ENCODE results near the gene C1orf116.

Gene C1orf116

DNA sequence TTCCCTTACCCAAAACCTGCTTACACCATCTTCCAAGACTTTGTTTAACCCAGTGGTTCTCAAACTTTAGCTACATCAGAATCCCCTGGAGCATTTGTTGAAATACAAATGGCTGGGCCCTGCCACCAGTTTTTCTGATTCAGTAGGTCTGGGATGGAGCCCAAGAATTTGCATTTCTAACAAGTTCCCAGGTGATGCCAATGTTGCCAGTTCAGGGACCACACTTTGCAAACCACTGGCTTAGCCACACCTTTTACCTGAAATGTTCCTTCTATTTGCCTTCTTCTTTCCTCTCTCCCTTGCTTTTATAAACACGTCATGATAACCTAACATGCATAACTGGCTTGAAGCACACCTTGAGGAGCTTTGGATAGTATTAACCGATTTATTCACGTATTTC lies 46.2 kb downstream of the C1orf116 start:
- DNase-seq, result no peak

GRCh38 chr1:206985162-206985749 lies 47.3 kb downstream of the C1orf116 start:
- DNase-seq, result no peak

GRCh38 chr1:206982216-206982615 lies 50.3 kb downstream of the C1orf116 start:
- DNase-seq, result peak; percentile 61 to 63

GRCh38 chr1:206979379-206980043 lies 53.0 kb downstream of the C1orf116 start:
- DNase-seq, result no peak

- DNase-seq, result no peak
These were observed 54.3 kb downstream of the C1orf116 start for GRCh38 chr1:206978259-206978658.

DNA sequence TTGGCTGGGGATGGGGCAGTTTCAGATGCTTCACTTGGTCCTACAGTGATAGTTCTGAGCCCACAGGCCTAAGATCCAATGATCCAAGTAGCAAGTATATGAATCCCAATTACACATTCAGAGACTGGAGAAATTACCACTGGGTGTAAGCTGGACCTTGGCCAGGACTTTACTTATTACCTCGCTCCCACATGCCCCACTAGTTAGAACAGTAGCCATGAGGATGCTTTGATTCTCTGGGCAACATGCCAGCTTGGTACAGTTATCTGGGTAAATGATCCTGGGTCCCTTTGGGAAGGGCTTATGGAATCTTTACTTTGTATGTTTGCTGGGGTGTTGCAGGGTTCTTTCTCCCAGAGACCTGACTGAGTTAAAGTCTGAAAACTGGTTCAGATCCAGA lies 57.2 kb downstream of the C1orf116 start:
- DNase-seq, result no peak

DNA sequence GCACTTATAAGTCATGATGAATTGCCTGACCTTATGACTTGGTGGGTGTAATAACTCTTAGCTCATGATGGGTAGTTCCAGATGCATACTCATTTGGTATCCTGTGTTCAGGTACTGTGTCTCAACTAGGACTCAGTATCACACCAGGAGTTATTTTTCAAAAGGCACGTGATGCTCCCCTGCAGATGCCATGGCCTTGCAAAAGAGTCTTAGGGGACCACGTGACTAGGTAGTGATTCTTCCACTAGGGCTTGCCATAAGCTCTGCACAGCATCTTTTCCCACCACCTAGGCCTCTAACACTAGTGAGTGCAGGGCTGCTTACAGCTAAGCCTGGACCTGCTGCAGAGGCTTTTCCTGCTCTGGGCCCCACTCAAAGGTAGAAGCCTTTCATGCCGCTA lies 58.4 kb downstream of the C1orf116 start:
- no peak for DNase-seq

- no peak for DNase-seq
These were observed 59.8 kb downstream of the C1orf116 start for GRCh38 chr1:206972728-206973127.

DNA sequence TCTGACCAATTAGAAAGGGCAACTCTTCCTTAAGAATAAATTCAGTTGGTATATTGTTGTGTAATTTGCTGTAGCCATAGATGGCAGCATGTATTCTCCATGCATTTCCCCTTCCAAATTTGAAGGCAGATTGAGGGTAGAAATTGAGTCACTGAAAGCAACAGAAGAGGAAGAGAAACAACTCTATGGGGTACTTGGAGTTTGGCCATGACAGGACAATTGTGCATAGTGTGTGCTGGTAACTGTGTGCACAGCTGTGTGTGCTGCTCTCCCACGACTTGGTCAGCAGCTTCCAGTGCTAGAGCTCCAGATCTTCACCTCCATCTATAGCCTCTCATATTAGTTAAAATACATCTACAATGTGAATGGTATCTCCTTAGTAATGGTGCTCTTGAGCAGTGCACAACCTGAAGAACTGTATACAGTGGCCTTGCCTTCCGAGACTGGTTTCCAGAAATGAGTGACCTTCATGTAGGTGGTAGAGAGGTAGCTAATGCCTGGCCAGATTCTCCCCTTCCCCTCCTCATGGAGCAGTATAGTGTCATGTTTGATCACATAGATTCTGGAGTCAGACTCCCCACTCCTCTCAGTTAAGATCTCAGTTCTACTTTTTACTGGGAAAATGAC lies 61.4 kb downstream of the C1orf116 start:
- no peak for DNase-seq

DNA sequence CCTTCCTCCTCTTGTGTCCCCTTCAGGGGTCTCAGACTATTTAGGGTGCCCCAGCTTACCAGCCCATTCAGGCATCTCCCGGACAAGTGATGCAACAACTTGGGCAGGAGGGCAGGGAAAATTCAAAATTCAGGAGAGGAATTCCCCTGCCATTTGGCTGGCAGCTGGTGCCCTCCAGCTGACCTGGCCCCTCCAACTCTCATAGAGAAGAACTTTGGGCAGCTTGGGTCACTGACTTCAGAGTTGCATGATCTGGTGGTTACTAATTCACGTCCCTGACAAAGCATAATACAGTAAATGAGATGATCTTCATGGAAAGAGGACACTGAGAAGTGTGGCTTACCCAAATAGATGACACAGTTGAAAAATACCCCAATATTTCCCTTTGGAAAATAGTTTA lies 62.1 kb downstream of the C1orf116 start, which contains the start of gene FCAMR:
Gene FCAMR (minus strand): TSS at position 15 of the 400 bp plus-strand sequence. CDS start 335 bp downstream, outside the sequence.
- no peak for DNase-seq

DNA sequence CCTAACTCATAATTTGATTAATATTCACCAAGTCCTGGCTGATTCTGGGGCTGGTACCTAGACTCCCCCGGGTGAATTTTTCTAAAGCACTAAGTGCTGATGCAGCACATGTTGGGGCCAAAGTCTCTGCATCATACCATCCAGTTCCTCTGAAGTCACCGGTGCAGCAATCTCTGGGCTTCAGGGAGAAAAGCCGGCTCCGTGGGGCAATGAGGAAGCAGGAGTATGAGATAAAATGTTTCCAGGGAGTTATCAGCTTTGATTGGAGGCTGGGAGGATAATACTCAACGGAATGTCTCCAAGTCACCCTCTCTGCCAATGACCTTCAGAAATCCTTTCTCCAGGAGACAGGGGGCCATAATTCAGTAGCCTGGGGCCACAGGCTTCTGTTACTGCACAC lies 63.5 kb downstream of the C1orf116 start:
- DNase-seq, result no peak

Data from stimulated activated CD4-positive, alpha-beta T cell treated with anti-CD3 and anti-CD28 coated beads, Interleukin-2, amount 100 ng/mL, for 24 hours (primary cell).